NCI-H345 treated with DMSO at 0.1 percent for 48 hours (cell line): Measurements from ENCODE around the gene DMKN.

Experiments
- DNase-seq: peaks from one replicate; lab custom pipeline; 2025; ENCODE audit not compliant: unreplicated experiment; lab: John Stamatoyannopoulos, UW

The DMKN gene, protein sequence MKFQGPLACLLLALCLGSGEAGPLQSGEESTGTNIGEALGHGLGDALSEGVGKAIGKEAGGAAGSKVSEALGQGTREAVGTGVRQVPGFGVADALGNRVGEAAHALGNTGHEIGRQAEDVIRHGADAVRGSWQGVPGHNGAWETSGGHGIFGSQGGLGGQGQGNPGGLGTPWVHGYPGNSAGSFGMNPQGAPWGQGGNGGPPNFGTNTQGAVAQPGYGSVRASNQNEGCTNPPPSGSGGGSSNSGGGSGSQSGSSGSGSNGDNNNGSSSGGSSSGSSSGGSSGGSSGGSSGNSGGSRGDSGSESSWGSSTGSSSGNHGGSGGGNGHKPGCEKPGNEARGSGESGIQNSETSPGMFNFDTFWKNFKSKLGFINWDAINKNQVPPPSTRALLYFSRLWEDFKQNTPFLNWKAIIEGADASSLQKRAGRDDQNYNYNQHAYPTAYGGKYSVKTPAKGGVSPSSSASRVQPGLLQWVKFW

DNA sequence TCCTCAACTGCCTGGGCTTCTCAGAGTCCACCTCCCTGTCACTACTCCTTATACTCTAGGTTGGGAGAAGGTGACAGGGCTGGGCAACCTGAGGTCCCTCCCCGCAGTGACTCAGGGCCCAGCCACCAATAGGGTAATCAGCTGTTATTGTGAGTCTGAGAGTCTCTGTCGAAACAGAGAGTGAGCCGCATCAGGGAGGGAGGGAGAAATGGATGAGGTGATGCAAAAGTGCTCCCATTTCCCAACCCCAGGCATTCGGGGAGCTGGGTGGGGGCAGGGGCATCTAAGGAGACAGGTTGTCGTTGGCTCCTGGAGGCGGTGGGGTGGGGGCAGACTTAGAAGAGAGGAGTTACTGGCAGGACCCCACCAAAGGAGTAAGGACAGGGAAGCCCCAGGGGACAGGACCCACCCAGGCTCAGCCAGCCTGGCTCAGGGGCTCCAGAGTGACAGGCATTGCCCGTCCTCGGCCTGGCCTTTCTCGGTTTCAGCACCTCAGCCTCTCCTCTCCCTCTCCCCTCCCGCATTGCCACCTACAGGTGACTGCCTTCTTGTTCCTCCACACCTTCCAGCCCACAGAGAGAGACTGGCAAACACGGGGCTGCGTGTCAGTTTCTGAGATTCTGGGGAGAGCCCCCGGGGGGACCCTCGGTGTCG lies at the start of gene DMKN:
Gene DMKN (minus strand): TSS at position 22 of the 654 bp plus-strand sequence. CDS start 174 bp downstream, outside the sequence.
- no peak for DNase-seq

DNA sequence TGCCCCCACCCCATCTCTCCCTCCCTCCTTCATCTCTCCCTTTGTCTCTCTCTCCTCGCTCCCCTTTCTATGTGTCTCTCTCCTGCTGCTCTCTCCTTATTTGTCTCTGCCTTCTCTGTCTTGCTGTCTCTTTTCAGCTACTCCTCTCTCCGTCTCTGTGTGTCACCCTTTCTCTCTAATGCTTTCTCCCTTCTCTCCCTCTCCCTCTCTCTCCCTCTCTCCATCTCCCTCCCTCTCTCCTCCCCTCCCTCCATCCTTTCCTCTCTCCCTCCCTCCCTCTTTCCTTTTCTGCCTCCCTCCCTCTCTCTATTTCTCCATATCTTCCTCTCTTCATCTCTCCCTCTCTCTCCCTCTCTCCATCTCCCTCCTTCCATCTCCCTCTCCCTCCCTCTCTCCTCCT lies 49.3 kb upstream of the DMKN start:
- DNase-seq: no peak

DNA sequence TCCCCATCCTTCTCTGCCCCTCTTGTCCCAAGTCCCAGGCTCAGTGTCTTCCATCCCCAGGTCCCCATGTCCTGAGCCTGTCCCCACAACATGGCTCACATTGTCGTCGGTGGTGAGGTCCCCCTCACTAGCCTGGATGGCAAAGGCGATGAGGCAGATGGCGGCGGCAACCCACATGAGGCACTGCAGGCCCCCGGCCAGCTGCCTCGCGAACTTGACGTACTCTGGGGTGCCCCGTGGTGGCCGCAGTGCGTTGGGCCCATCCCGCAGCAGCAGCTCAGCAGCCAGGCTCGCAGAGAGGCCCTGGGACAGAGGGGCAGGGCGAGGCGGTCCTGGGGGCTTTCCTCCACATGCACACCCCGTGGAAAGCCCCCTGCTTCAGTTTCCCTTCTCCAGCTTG lies 48.9 kb upstream of the DMKN start:
- no peak for DNase-seq

DNA sequence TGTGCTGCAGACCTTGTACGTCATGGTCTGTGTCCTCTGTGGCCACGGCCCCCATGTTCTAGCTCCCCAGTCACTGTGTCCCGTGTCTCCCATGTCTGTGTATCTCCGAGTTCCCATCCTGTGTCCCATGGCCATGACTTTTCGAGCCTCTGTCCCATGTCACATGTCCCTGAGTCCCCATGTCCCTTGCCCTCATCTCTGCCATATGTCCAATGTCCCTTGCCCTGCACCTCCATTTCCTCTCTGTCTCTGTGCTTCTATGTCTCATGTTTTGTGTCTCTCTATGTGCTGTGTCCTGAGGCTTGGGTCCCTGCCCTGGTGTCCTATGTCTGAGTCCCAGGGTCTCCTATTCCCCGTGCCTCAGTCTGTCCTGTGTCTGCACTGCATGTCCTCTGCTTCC lies 48.0 kb upstream of the DMKN start:
- no peak for DNase-seq

DNA sequence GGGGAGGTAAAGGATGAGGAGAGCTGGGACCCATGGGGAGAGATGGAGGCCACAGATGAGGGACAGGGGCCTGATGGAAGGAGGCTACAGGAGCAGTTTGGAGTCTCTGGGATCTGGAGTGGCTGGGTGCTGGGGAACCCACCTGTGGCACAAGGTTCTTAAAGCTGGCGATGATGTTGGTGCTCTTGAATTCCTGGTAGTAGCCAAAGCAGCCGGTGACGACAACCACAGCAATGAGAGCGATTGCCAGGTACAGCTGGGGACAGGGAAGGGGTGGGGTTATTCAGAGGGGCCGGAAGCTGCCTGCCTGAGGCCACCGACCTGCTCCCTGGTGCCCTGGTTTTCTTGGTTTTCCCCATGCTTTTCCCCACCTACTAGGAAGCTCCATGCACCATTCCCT lies 47.2 kb upstream of the DMKN start:
- no peak for DNase-seq

DNA sequence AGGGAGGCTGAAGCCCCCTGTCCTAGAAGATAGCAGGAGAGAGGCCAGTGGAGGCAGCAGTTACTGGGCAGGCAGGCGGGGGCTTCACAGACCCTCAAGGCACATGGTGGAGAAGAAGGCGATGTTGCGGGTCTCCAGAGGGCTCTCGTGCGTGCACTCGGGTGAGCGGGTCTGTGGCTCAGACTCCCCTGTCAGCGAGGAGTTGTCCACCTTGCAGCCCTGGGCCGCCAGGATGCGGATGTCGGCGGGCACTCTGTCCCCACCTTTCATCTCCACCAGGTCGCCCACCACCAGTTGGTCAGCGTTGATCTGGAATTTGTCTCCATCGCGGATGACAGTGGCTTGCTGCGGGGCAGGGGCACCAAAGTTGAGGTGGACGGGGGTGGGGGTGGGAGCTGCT lies 46.8 kb upstream of the DMKN start:
- DNase-seq: no peak

DNA sequence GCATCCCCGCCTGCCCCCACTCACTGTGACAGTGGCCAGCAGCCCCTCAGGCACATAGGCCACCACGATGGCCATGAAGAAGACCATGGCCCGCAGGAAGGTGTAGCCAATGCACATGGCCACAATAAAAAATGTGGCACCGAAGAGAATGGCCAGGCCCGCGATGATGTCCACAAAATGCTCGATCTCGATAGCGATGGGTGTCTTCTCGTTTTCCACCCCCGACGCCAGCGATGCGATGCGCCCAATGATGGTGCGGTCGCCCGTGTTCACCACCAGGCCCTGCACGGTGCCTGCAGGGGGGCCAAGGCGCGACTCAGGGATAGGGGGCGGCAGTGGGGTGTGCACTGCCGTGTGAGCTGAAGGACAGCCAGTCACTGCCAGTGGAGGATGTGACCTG lies 46.3 kb upstream of the DMKN start:
- DNase-seq: no peak

DNA sequence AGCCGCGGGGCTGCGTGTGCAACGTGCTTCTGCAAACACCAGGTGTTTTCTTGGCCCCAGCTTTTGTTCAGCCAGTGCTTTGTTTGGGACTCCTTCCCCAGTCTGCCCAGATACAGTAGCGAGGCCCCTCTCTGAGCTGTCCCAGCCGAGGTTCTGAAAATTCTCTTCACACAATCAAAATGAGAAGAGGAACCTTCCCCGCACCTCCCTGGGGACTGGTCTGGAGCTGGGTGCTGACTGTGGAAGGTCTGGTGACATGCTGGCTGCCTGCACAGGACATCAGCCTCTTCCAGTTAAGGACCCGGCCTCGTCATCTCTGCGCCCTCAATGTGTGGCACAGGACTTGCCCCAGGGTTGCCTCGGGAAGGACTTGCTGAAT lies 45.8 kb upstream of the DMKN start:
- DNase-seq: no peak

DNA sequence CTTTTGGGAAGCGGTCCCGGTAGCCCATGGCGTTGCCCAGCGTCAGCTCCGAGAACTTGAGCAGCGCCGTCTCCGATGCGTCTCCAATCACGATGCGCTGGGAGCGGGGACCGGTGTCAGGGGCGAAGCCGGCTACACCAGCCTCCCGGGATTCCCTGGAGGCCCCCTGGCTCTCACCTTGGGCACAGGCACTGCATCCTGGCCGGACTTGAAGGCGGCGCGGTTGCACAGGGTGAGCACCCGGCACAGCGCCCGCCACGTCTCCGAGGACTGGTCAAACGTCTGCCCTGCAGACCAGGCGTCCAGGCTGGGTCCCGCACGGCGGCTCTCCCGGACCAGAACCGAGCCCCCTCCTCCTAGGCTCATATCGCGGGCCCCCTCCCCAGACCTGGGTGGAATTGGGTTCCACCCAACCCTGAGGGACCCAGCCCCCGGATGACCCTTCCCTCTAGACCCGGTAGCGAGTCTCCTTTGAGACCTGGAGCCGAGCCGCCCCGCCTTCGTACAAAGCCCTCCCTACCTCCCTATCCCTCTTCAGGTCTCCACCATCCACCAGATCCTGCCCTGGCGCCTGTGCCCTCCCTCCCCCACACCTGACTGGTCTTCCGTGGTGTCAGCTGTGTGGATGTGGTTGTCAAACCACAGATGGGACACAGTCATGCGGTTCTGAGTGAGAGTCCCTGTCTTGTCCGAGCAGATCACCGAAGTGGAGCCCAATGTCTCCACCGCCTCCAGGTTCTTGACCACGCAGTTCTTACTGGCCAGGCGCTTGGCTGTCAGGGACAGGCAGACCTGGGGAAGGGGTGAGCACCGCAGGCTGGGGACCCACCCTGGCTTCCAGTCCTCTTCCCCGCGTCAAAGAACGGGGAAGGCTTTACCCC lies 45.2 kb upstream of the DMKN start:
- DNase-seq: no peak

DNA sequence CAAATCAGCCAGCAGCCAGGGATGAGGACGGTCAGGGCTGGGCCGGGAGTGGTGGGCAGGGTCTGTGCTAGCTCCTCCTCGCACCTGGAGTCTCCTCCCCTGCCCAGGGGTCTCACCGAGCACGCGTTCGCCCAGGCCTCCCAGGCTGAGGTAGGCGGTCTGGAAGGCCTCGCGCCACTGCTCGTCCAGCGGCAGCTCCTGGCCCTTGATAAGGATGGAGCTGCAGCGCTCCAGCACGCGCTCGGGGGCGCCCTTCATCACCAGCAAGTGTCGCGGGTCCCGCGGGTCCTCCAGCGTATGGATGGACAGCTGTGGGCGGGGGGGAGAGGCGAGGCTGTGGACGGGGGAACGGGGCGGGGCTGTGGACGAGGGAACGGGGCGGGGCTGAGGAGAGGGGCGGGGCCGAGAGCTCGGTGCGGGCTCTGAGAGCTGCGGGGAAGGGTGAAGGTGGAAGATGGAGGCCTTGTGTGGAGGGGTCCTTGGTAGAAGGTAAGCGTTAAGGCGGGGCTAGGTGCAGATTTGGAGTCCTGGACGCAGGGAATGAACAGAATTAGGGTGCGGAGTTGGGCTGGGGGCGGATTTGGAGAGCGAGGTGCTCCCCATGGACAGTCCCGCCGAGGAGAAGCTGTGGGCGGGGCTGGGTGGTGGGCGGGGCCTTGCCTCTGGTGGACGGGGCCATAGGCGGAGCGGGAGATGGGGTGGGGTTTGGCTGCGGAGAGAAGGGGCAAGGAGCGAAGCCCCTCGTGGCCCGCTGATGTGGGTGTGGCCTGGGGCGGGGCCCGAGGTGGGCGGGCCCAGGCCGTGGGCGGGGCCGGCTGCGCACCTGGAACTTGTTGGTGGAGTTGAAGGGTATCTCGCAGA lies 44.3 kb upstream of the DMKN start:
- peak; percentile 91 for DNase-seq

DNA sequence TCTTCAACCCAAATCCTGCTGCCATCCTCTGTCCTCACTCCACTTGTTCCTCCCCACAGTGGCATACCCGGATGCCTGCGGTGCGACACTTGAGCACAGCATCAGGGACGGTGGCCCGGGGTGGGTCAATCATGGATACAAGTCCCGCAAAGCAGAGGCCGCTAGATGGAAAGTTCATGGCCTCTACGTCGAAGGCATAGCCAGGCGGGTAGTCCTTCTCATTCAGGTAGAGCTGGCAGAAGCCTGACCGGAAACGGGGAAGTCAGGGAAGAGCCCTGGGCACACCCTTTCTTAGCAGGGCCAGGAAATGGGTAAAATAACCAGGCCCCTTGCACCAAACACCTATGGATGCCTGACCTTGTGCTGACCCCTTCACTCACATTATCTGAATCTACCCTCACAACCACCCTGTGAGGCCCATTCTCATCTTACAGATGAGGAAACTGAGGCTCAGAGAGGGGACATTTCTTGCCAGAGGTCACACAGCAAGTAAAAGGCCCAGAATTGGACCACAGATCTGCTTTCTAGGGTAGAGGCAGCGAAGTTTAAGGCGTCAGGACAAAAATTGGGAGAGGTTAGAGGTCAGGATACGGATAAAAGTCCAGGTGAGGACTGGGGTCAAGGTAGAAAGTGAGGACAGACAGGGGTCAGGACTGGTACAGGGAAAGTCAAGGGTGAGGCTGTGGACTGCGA lies 43.5 kb upstream of the DMKN start:
- no peak for DNase-seq

DNA sequence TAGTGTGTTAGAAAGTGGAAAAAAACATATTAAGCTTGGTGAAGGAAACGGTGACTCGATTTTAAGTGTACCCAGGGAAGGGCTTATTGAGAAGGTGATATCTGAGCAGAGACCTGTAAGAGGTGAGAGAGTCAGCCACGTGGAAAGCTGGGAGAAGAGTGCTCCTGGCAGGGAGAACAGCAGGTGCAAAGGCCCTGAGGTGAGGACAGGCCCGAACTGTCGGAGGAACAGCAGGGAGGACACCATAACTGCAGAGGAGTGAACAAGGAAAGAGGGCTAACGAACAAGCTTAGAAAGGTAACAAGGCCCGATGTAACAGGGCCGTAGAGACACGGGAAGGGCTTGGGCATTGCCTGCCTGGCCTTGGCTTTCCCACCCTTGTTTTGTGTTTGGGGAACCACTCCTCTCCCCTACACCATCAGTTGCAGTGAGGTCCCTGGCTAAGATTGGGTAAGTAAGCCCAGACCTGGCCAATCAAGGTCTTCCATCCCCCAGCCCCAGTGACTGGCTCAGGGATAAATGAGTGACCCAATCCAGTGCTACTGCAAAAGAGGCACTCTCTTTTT lies 42.7 kb upstream of the DMKN start:
- no peak for DNase-seq

DNA sequence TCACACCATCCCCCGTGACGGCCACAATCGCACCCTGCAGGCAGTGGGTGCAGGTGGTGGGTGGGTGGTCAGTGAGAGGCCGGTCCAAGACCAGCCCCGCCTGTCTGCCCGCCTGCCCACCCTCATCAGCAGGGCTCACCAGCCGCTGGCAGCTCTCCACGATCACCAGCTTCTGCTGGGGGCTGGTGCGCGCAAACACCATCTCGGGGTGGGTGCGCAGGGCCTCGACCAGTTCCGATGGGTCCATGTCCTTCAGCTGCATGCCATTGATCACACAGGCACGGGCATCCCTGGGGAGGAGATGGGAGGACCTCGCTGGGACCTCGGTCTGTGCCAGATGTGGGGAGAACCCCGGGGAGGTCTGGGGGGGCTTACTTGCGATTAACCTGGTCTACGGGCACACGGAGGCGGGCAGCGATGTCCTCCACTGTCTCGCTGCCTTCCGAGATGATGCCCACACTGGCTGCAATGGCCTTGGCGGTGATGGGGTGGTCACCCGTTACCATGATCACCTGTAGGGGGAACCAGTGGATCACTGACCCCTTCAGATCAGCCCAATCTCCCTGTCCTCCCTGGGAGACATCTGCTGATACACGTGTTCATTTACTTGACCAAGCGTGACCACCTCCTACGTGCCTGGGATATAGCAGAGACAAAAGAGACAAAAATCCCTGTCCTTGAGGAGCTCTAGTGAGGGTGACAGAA lies 42.0 kb upstream of the DMKN start:
- no peak for DNase-seq

DNA sequence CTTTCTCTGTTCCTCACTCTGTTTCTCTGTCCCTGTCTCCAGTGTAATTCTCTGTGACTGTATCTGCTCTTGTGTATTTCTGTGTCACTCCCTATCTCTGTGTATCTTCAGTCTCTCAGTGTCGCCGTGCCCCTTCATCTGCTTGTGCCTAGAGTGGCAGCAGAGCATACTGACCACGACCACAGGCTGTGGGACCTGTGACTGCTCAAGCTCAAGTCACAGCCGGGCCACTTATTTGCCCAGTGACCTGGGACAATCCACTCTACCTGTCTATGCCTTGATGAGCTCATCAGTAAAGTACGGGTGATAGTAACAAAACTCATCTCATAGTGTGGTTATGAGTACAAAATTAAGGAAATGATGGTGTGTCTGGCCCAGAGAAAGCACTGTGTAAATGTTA lies 40.6 kb upstream of the DMKN start:
- DNase-seq: no peak

DNA sequence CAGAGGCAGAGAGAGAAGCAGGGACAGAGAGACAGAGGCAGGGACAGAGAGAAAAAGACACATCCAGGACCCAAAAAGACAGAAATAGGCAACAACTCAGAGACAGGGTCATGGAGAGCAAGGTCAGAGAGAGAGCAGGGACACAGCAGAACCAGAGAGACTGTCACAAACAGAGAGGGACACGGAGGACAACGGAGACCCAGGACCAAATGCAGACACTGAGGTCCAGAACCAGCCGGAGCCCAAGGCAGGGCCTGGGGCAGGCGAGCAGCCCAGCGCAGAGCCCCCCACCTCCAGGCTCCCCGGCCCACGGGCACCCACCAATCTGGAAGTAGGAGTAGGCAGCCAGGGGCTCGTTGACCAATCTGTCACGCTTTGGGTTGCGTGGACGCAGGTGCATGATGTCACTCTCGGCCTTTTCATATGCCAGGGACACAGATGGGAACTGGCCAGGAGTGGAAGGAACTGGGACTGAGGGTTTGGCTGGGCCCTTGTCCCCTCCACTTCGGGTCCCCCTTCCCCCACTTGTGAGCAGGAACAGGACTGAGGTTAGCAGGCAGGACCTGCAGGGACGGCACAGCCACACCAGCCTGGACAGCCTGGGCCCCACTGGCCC lies 40.0 kb upstream of the DMKN start:
- DNase-seq: no peak

DNA sequence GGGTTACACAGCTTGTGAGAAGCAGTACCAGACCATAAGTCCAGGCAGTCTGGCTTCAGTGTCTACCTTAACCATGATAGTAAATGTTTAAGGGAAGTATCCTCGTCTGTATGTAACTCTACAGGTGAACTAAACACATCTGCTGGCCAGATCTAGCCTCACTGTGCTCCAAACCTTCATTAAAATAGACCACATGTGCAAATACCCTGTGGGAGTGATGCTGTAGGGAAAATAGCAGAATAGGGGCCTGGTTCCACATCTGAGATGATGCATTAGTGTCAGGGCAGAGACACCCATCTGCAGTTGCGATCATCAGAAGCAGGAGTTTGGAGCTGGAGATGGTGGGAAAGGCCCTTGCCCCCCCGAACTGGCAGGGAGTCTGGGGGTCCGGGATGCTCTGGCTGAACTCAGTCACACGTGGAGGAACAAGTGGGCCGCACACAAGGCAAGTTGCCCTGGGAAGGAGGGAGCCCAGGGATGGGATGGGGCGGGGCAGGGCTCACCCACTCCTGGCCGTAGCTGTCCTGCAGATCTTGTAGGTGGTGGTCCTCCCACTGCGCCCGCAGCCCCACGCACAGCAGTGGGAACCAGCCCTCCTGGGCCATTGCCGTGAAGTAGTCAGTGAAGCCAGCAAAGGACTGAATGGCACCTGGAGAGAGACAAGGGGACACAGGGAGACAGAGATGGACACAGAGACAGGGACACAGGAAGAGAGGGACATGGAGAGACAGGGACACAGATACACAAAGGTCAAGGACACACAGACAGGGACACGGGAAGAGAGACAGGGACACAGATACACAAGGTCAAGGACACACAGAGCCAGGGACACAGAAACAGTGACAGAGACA lies 39.3 kb upstream of the DMKN start:
- no peak for DNase-seq

DNA sequence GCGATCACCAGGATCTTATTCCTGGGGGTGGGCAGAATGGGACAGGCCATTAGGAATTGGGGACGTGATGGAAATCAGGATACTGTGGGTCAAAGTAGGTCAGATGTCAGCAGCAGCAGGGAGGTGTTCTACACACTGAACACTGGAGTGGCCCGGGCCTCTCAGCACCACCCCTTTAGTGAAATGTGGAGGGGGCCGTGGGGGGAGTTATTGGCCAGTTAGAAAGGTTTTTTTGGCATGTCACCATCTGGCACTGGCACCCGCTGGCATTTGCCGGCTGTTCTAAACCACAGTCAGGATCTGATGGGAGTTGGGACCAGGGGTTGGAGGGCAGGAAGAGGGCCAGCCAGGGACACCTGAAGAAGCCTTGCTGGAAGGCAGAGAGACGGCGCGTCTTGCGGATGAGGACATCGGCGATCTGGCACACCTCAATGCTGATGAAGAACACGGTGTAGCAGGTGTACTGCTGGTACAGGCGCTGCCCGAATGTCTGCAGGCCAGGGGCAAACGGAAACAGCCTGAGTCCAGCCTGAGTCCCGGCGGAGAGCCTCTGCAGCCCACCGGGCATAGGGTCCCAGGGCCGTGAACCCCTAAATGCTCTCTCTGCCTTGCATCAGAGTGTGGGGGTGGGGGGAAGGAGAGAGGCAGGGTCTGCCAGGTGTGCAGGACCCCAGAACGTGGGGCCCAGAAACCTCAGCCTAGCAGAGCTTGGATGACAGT lies 37.8 kb upstream of the DMKN start:
- no peak for DNase-seq
